DMS53 (cell line): ENCODE data around the gene SRRM4.

ENCODE experiments used
- DNase-seq: peaks from one replicate; lab custom pipeline; 2025; lab: John Stamatoyannopoulos, UW

Gene SRRM4

DNA sequence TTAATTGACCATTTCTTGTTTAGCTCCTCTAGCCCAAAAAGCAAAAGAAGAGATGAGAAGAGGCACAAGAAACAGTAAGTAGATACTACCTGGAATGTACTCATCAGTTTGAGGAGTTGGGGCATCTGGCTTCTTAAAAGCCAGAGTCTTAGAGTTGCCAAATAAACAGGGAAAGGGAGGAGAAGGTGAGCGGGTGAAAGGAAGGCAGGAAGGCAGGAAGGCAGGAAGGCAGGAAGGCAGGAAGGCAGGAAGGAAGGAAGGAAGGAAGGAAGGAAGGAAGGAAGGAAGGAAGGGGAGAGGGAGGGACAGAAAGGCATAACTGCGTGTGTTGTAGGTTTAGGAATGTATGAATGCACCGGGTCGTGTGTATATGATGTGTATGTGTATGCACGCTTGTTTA lies 140.7 kb downstream of the SRRM4 start:
- DNase-seq: no peak

DNA sequence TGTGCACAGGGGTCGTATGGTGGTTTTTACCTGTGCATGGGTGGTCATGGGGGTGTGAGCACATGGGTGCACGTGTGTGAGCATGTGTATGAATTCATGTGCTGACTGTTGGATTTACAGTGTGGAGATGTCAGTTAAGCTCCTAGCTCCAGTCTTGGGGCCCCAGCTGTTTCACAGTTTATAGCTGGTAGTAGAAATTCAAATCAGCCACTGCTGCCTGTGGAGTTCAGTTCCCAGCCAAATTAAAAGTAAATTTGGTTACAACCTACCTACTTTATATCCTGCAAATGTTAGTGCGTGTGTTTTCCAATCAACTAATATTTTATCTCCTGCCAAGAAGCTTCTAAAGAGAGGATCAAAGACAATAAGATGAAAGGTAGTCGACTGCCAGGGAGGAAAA lies 141.4 kb downstream of the SRRM4 start:
- no peak for DNase-seq

DNA sequence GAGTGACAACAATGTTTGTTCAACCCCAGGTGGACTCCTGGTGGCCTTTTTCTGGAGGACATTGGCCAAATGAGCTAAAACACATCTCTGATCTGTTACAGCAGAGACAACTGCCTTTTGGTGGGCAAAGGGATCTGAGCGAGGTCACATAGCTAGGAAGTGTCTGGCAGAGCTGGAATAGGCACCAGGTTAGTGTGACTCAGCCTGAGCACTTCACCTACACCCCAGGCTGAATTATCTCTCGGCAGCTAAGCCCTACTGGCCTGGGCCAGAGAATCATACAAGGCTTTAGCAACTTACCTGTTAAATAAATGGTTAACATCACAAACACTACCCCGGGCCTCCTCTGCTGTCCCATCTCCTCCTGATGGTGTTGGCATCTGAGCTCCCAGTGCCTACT lies 147.2 kb downstream of the SRRM4 start:
- no peak for DNase-seq

DNA sequence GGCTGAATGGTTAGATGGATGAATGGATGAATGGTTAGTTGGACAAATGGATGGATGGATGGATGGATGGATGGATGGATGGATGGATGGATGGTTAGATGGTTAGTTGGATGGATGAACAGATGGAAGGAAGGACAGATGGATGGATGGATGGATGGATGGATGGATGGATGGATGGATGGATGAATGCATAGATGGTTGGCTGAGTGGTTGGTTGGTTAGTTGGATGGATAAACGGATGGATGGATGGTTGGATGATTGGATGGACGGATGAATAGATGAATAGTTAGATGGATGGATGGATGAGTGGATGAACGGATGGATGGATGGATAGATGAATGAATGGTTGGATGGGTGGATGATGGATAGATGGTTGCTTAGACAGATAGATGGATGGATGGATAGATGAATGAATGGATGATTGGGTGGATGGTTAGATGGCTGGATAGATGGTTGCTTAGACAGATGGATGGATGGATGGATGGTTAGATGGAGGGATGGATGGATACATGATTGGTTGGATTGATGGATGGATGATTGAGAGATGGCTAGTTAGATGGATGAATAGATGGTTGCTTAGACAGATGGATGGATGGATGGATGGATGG lies 148.6 kb downstream of the SRRM4 start:
- no peak for DNase-seq

DNA sequence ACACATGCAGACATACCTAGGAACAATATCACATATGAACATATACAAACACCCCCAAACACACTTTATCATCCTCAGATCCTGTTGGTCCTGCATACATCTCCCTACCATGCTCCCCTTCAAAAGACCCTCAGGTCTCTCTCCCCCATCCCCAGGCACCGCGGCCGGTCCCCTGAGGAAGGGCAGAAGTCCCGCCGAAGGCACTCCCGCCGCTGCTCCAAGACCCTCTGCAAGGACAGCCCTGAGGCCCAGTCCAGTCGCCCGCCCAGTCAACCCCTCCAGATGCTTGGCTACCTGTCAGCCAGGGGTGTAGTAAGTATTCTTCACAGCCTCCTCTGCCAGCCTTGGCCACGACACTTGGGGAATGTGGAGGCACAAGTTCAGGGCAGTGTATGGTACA lies 149.2 kb downstream of the SRRM4 start:
- DNase-seq: no peak

DNA sequence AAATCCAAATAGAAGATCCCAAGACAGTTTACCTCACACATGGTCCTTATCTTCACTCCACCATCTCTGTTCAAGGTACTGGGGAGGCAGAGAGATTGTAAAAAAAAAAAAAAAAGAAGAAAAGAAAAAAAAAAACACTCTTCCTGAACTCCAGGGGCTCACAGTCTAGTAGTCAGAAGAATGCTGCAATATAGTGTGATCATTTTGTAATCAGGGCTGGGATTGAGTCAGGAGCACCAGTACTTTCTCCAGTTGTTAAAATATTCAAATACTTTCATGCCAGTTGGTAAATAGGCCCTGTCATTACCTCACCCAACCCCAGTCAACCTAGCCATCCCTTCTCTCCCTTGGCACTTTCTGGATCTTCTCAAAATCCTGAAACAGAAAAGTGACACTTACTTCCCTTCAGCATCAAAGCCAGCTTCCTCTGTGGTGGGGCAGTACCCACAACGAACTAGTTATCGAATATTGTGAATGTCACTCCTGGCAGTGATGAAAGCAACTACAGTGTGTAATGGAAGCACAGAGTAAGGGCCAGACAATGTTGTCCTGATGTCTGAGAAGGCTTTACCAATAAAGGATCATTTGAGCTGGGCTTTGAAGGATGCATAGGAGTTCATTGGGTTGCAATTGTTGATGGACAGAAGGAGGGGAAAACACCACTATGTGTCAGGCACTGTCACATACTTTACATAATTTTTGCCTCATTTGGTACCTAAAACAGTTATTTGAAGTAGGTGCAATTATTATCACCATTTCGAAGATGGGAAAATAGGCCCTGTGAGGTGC lies 153.1 kb downstream of the SRRM4 start:
- DNase-seq: no peak

DNA sequence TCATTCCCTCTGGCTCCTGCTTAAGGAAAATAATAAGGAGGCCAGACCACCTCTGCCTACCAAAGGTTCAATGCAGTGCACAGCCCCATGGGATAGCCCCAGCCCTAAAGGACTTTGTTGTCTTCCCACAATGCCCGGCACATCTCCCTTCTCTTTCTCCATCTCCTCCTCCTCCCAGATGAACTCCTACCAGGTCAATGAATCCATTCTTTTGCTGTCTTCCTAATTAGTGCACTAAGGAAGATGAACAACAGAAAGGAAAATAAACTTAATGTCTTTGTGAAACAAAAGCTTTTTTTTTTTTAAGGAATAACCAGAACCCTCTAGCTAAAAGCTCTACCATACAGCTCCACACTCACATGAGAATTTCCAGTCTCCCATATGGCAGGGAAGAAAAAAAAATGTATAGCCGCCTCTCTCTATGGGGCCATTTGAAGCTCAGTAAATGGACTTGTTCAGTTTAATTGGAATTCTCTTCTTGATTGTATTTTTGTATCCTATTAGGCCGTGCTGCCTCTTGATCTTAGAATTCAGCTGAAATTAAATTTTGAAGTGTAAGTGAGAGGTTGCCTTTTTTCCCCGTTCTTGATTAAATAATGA lies 155.6 kb downstream of the SRRM4 start:
- DNase-seq: no peak

DNA sequence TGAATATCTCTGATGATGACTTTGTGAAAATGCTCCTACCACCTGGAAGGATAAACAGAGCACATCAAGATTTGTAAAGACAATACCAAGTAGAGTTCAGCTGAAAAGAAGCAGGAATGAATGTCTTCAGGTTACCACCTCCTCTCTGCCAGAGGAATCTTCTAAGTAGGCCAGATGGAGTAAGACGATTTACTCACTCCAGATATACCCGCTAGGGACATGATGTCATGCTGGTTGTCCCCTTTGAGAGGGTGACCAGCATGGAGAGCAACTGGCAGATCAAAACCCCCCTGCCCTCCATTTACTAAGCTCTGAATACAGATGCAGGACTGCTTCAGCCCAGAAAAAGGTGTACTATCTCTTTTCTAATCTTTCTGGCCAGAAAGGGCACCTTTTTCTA lies 158.1 kb downstream of the SRRM4 start:
- DNase-seq: no peak

DNA sequence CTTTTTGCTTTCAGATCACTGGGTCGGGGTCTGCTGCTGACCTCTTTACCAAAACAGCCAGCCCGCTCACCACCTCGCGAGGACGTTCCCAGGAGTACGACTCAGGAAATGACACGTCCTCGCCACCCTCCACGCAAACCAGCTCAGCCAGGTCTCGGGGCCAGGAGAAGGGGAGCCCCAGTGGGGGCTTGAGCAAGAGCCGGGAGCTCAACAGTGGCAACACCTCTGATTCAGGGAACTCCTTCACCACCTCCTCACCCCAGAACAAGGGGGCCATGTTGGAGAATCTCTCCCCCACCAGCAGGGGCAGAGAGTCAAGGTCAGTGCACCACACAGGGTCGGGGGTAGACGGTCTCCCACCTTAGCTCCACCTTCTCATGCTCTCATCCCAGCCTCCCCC lies 164.0 kb downstream of the SRRM4 start:
- no peak for DNase-seq

DNA sequence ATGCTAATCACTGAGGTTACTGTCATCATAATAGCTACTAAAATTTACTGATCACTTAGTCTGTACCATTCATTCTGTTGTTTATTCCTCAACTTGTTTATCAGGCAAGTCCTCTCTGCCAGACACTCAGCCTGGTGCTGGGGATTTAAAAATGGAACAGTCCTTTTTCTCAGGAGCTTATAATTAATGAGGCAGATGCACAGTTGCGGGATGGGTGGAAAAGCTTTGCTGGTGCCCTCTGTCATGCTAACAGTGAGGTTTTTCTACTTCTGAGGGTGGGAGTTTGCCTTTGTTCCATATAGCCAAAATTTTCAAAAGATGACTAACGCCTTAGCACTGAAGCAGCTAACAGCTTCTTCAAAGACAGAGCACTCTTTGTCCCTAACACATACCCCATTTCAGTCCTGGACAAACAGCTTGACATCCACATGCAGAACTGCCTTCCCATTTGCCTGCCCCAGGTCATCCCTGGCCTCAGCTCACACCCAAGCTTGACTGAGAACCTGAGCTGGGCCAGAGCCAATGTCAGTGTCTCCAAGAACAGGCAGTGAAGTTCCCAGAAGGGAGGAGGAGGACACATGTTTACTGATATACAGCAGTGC lies 166.6 kb downstream of the SRRM4 start:
- DNase-seq: no peak

DNA sequence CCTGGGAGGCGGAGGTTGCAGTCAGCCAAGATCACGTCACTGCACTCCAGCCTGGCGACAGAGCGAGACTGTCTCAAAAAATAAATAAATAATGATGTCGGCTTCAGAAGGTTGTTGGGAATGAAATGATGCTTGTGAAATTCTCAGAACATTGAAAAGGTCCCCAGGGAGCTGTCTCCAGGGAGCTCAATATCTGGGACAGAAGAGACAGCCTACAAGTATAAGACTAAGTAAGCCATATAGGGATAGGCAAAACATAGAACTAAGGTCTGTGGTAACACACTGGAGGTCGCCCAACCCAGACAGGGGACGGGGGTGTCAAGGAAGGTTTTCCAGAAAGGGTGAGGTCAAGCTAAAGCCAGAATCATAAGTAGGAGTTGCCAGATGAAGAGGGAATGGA lies 167.9 kb downstream of the SRRM4 start:
- DNase-seq: no peak

DNA sequence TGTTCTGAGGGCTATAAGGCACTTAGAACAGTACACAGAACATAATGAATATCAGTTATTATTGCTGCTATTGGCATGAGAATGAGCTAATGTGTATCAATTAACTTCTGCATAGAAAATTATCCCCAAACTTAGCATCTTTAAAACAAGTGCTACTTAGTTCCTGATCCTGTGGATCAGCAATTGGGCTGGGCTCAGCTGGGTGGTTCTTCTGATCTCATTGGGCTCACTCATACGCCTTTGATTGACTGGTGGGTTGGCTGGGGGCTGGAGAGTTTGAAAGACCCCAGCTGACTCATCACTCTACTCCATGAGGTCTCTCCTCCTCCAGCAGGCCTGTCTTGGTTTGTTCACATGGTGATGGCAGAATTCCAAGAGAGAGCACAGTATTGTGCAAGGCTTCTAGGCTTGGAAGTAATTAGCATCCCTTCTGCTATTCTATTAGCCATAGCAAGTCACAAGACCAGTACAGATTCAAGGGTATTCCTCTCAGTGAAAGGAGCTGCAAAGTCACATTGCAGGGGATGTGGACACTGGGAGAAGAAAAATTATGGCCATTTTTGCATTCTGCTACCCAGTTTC lies 170.2 kb downstream of the SRRM4 start:
- no peak for DNase-seq

DNA sequence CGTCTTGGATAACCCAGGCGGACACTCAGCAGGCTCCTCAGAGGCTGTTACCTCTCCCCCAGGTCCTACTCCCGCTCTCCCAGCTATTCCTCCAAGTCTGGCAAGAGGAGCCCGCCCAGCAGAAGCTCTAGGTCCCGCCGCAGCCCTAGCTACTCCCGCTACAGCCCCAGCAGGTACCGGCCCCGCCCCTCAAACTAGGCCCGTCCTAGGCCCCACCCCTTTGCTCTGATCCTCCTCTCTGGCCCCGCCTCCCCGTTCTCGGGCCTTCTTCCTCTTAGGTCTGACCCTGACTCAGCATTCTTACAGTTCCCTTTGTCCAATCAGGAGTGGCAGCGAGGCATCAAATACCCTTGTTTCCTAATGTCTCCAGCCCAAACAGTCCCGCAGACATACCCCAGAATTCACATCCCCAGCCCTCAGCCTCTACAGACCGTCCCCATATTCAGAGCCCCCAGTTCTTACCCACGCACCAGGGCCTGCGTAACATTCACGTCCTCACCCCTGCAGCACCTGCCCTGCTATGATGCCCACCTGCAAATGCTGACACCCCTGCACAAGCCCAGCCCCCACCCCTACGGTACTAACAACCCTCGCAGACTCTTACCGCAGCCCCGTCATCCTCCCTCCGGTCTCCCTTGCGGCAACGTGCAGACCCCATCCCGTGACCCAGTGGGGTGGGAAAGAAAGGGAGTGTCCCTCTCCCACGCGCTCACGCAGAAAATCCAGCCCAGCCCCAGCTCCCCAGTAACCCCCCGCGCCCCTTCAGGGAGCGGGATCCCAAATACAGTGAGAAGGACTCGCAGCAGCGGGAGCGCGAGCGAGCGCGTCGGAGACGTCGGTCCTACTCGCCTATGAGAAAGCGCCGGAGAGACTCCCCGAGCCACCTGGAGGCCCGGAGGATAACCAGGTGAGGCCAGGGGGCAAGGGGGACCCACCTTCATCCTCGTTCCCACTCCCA lies 172.4 kb downstream of the SRRM4 start:
- DNase-seq: peak; percentile 36

DNA sequence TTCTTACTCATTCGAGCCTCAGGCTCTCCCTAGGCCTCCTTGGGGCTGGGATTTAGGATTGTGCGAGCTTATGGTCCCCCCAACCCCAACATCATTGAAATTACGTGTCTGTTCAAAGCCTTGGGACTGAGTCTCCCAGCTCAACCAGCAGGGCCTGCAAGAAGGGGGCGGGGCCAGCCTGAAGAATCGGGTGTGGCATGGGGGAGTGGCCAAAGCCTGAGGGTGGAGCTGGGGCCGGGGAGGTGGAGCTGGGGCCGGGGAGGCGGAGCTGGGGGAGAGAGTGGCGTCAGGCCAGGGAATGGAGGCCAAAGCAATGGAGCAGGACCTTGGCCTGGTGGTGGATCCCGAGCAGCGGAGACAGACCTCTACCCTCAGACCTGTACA lies 173.1 kb downstream of the SRRM4 start:
- DNase-seq: peak; percentile 23

DNA sequence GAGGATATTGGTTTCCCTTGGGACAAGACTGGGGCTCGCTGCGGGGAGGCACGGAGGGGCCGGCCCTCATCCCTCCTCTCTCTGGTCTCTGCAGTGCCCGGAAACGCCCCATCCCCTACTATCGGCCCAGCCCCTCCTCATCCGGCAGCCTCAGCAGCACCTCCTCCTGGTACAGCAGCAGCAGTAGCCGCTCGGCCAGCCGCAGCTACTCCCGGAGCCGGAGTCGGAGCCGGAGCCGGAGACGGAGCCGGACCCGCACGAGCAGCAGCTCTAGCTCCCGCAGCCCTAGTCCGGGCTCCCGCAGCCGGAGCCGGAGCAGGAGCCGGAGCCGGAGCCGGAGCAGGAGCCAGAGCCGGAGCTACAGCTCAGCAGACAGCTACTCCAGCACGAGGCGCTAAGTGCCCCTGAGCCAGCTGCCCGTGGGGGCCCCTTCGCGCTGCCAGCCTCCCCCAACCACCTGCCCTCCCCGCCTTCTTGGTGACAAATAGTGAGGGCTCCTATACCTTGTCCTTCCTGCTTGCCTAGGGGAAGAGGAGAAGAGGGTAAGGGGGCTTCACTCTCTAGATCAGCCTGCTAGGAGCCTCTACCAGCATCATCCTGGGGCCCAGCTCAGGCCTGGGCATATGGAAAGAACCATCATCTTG lies 175.2 kb downstream of the SRRM4 start:
- no peak for DNase-seq

DNA sequence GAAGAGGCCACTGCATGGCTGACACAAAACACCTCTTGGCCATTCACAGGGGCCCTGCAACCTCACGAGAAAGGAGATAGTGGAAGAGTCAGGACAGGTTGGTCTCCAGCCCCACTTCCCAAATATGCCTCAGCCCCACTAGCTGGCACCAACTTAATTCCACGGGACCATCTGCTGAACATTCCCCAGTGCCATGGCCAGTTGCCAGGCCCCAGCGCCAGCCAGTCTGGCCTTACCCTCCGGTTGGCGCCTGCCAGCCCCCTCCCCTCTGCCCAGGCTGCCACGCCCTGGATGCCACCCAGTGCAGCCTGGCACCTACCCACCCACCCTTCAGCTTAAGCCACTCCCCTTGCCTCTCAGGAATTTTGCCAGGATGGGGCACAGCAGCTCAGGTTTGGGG lies 176.2 kb downstream of the SRRM4 start:
- DNase-seq: no peak

DNA sequence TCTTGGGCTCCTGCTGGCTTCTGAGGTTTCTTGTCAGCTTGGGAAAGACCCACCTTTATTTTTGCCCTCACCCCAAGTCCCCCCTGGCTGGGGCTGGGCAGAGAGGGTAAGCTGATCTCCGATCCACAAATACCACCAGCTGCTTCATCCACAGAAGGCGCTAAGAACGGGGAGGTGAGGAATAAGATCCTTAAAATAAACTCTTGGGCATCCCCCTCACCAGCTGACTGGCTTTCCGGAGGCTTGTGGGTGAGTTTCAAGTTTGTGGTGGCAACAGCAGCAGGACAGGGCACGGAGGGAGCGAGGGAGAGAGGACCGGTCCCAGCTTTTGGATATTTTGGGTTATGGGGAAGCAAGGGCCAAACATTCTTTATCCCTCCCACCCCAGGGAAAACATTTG lies 176.6 kb downstream of the SRRM4 start:
- no peak for DNase-seq

DNA sequence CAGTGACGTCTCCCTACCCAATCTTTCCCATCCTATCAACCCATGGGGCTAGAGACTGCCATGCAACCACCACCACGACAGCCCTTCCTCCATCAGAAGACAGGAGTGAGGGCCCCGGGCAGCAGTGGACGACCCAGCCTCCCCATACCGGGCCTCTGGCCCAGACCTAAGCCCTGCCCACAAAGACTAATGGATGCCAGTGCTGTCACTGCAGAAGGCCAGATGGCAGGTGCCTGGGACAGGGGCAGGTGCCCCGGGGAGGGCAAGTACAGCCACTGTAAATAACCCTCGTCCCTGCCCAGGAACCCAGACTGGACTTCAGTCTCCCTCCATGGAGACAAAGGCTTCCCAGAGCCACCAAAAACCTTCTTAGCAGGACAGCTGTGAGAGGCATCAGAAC lies 177.1 kb downstream of the SRRM4 start:
- DNase-seq: no peak

DNA sequence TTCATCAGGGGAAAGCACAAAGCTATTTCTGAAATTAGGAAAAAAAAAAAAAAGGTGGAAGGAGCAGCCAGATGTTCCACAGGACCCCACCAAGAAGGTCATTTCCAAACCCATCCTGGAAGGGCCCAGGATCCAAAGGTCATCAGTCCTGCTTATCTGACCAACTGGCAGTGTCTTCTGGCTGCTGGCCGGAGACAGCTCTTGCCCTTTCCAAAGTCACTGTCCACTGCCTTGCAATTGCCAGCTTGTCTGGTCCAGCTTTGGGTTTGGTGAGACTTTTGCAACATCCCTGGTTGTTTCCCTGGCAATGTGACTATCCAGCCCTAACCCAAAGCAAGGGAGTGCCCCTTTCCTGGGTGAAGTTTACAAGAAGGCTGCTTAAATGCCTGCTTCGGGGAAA lies 178.5 kb downstream of the SRRM4 start:
- no peak for DNase-seq

DNA sequence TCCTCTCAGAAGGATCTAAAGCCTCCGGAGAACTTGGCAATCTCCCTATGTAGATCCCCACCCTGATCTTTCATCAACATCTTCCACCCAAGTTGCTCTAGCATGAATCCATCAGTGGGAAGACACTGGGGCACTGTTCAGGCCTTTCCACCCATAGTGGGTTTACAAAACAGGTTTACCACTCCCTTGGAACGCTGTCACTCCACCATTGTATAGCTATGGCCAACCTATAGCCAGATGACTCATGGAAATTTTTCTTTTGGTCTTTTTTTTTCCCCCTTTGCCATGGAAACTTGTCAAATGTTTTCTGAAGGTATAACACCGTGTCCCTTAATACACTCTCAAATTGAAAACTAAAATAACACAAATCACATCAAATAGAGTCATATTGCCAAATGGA lies 186.6 kb downstream of the SRRM4 start:
- DNase-seq: no peak

DNA sequence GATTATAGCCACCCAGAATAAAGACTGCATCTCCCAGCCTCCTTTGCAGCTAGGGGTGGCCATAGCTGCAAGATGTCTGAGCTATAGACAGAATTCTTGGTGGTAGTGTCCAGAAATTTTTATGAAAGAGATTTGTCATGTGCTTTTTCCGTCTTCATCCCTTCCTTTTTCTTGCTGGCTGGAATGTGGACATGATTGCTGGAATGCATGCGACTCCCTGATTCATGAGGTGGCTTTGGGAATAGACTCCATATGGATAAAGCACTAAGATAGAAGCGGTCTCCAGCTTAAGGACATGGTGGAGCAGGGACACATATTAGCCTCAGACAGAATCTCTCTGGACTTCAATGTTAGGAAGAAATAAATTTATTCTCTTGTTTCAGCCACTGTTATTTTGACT lies 187.4 kb downstream of the SRRM4 start:
- DNase-seq: no peak
